Activated naive CD8-positive, alpha-beta T cell treated with anti-CD3 and anti-CD28 coated beads, Interleukin-2, amount 10 ng/mL, durations not matched to agents 7 days and 5 days (primary cell): Measurements from ENCODE around the gene SH3GL2. TPM values are rescaled to one million over a fixed set of nuclear protein-coding genes. Genes with fewer than 3 reads are reported as not detected.

Experiments used
- ATAC-seq: fragments of 150-1000 bp; cut with Tn5 transposase; one replicate; pipeline ENCODE4 v1.10.0; 2021; ENCODE audit warnings: low read depth, moderate library complexity
- POLR2A ChIA-PET: fragments of 350-600 bp; sonication (Branson Sonifier 250); formaldehyde crosslinking; loops from one replicate; lab custom pipeline; 2021; ENCODE audit warnings: antibody characterized with exemption; lab: Charles Lee
- DNase-seq: peaks from one replicate; pipeline ENCODE4 v3.0.0; 2021
- H3K27ac Mint-ChIP-seq: one replicate; pipeline ENCODE4 v1.8.0; 2022; ENCODE audit warnings: mild to moderate bottlenecking, mixed read lengths
- H3K27me3 Mint-ChIP-seq: one replicate; pipeline ENCODE4 v1.8.0; 2022; ENCODE audit warnings: mild to moderate bottlenecking, moderate library complexity, mixed read lengths
- H3K36me3 Mint-ChIP-seq: one replicate; pipeline ENCODE4 v1.8.0; 2021; ENCODE audit warnings: mild to moderate bottlenecking, mixed read lengths
- H3K4me1 Mint-ChIP-seq: one replicate; pipeline ENCODE4 v1.8.0; 2021; ENCODE audit warnings: mixed read lengths
- H3K4me3 Mint-ChIP-seq: one replicate; pipeline ENCODE4 v1.8.0; 2022; ENCODE audit warnings: mild to moderate bottlenecking, moderate library complexity, mixed read lengths
- H3K9me3 Mint-ChIP-seq: one replicate; pipeline ENCODE4 v1.8.0; 2021; ENCODE audit warnings: mixed read lengths
- total RNA-seq, 2 experiments: library from RNA; stranded (reverse); gene quantifications; one replicate each; pipeline ENCODE4 v1.2.3, GENCODE V29; 2021

The SH3GL2 gene
- total RNA-seq, 2 experiments from 2014 or later, result not detected

DNA sequence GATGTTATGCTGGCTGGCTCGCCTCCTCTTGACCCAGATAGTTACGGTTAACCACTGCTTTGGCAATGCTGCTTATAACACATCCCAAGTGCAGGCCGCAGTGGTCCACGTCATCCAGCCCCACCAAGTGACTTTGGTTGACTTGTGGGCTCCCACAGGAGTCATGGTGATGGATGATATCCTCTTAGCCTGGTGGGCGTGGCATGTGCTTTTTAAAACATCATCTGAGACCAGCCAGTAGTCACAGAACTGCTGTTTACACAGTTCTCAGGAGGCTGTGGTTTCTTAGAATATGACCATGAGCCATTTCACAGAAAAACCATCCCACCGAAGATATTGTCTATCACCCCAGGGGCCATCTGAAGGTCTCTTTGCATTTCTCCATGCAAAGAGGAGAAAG lies 216.9 kb downstream of the SH3GL2 start:
- DNase-seq, result no peak
- H3K9me3 Mint-ChIP-seq, result no peaks in the 10 kb centered on the region
- ATAC-seq, result no peak
- H3K27ac Mint-ChIP-seq, result no peak overlapping the region
- H3K4me1 Mint-ChIP-seq, result no peaks in the 10 kb centered on the region
- no peaks in the 10 kb centered on the region for H3K36me3 Mint-ChIP-seq
- H3K27me3 Mint-ChIP-seq, result no peaks in the 10 kb centered on the region
- no peak overlapping the region for H3K4me3 Mint-ChIP-seq
- POLR2A ChIA-PET, result no interaction called here

DNA sequence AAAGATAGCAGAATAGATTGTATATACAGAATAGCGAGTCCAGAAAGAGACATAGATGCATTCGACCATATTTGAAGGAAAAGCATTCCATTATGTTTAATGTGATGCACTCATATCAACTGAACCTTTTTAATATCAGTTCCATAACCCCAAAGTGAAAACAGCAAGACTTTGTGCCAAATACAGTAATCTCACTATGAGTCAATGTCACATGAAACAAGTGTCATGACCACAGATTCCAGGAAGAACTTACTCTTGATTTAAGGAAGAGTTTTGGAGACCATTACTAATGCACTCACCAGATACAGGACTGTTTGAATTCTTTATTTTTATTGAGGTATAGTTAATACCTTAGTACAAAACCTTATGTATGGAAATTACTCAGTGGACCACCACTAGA lies 220.5 kb downstream of the SH3GL2 start:
- Mint-ChIP-seq H3K36me3 (no peaks in the 10 kb centered on the region), H3K27me3 (no peaks in the 10 kb centered on the region), H3K4me3 (no peak overlapping the region), H3K4me1 (no peaks in the 10 kb centered on the region), H3K9me3 (no peaks in the 10 kb centered on the region), H3K27ac (no peak overlapping the region)
- POLR2A ChIA-PET, result no interaction called here
- ATAC-seq (no peak), DNase-seq (no peak)

DNA sequence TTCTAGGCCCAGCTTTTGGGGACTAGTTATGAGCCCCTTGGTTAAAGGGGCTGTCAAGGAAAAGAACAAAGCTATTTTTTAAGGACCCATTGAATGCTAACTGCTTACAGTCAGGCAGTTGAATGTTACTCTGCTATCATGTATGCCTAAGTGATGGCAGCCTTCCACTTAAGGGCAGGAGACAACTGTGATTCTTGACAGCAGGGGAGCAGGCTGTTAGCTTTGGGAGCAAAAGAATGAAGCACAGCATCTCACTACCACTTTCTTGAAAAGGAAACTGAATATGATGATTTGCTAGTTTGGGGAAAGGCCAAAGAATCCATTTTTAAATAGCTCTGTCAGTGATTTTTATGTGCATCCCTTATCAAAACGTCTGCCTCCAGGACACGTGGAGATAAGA lies 221.6 kb downstream of the SH3GL2 start:
- H3K27me3 Mint-ChIP-seq, result no peaks in the 10 kb centered on the region

DNA sequence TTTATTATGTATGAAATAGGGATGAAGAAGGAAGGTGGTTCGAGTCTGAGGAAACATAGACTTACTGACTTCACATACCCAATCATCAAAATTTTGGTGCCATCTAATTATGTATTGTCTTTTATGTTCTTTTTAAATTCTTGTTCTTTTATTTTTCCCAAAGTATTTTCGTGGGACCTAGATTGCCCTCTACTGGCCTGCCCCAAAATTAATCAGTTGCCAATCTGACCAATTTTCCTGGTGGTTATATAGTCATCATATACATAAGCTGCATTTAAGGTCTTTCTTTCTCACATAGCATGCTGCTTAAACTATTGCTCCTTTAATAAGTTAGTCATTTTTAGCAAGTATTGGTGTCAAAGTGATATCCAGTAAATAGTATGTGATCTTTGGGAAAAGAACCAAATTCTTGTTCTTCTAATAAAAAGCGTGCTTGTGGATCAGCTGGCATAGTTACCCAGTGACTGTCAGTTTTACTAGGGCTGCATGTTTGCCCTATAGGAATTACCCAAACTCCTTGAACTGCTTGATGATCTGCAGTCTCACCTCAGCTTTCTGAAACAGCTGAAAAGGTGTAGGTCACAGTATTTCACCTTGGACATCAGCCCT lies 223.5 kb downstream of the SH3GL2 start:
- POLR2A ChIA-PET, result no interaction called here
- H3K9me3 Mint-ChIP-seq, result no peaks in the 10 kb centered on the region
- H3K4me1 Mint-ChIP-seq, result no peaks in the 10 kb centered on the region
- H3K4me3 Mint-ChIP-seq, result no peak overlapping the region
- no peaks in the 10 kb centered on the region for H3K36me3 Mint-ChIP-seq
- H3K27me3 Mint-ChIP-seq, result no peaks in the 10 kb centered on the region
- no peak overlapping the region for H3K27ac Mint-ChIP-seq
- DNase-seq (no peak), ATAC-seq (no peak)

More for the DNA sequence above, 221.6 kb downstream of the SH3GL2 start:
- POLR2A ChIA-PET, result no interaction called here
- ATAC-seq (no peak), DNase-seq (no peak)
- no peak overlapping the region for H3K27ac Mint-ChIP-seq
- no peaks in the 10 kb centered on the region for H3K36me3 Mint-ChIP-seq
- H3K4me3 Mint-ChIP-seq, result no peak overlapping the region
- no peaks in the 10 kb centered on the region for H3K4me1 Mint-ChIP-seq
- no peaks in the 10 kb centered on the region for H3K9me3 Mint-ChIP-seq

DNA sequence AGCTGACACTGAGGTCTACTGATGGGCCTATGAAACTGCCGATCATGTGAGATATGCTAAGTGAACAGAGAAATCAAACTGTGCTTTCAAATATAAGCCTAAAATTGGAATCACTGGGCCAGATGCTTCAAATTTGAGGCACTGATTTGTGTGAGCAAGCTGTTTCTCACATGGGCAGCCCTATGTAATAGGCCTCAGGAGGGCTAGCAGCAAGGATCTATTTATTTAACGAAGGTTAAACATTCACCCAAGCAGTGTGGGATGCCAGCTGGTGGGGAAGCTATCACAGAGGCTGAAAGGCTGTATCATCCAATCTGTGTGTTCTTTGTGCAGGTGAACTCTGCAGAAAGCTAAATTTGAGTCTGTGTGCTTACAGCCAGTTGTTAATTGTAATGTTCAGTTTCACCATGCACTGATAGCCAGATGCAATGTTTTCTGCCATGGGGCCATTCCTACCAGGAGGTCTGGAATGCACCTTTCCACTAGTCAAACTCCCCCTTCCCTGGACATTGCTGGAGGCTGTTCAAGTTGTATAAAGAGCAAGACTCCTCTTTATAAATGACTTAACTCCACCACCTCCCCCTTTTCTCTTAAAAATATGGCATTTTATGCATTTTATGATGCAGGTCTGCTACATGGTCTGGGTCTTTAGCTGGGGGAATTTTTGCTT lies 228.9 kb downstream of the SH3GL2 start:
- Mint-ChIP-seq H3K4me1 (no peaks in the 10 kb centered on the region), H3K27ac (no peak overlapping the region), H3K27me3 (no peaks in the 10 kb centered on the region), H3K4me3 (no peak overlapping the region), H3K9me3 (no peaks in the 10 kb centered on the region), H3K36me3 (no peaks in the 10 kb centered on the region)
- POLR2A ChIA-PET, result no interaction called here
- ATAC-seq, result no peak
- DNase-seq, result no peak

DNA sequence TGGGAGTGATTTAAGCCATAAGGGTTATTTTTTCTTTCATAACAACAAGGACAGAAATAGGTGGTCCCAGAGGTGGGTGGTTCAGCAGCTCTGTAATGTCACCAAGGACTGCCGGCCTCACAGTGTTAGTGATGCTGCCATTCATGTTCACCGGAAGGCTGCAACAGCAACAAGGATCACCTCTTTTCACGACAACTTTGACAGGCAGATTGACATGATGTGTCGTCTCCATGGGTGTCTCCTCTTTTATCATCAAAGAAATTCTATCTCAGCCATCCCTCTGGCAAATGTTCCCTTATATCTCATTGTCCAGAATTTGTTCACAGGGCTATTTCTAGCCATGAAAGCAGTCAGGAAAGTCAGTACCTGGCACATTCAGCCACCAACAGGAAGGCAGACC lies 231.5 kb downstream of the SH3GL2 start:
- H3K9me3 Mint-ChIP-seq, result no peaks in the 10 kb centered on the region
- no peak overlapping the region for H3K27ac Mint-ChIP-seq
- no peaks in the 10 kb centered on the region for H3K36me3 Mint-ChIP-seq
- peaks cover 2% of the 10 kb centered on the region for H3K4me1 Mint-ChIP-seq
- POLR2A ChIA-PET, result no interaction called here
- no peak overlapping the region for H3K4me3 Mint-ChIP-seq
- DNase-seq (no peak), ATAC-seq (no peak)
- H3K27me3 Mint-ChIP-seq, result no peaks in the 10 kb centered on the region

DNA sequence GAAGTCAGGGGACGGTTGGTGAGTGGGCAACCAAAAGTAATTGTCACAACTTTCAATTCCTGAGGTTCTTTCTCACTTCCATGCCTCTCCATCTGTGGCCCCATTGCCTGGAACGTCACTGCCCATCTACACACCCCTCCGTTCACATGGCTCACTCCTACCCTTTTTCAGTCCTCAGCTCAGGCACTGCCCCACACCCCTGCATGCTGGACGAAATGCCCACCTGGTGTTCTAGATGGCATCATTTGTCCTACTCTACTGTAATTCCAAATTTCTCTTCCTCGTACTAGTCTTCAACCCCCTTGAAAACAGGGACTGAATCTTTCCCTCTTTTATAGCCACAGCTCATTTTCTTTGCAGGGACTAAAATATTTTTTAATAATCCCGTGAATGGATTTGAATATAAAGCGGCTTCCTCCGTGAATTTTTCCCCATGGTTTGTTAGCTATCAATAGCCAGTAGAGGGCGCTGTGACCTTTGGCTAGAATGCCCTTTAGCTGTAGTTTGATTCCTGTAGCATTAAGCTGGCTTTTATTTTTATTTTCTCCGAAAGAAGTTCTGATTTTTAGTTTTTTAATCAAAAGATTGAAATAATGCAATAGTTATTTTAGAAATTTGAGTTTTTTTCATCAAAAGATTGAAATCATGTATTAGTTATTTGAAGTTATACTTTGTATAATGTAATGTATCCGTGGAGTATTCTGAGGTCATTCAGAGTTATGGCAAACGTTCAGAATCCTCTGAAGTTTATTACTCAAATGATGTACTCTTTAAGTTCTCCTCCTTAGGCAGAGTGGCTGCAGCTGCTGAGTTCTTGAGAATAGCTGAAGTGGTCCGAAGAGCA lies 232.1 kb downstream of the SH3GL2 start:
- Mint-ChIP-seq H3K4me1 (peaks cover 2% of the 10 kb centered on the region), H3K4me3 (no peak overlapping the region), H3K27ac (no peak overlapping the region), H3K9me3 (no peaks in the 10 kb centered on the region), H3K36me3 (no peaks in the 10 kb centered on the region), H3K27me3 (no peaks in the 10 kb centered on the region)
- ATAC-seq (no peak), DNase-seq (no peak)
- POLR2A ChIA-PET, result no interaction called here

DNA sequence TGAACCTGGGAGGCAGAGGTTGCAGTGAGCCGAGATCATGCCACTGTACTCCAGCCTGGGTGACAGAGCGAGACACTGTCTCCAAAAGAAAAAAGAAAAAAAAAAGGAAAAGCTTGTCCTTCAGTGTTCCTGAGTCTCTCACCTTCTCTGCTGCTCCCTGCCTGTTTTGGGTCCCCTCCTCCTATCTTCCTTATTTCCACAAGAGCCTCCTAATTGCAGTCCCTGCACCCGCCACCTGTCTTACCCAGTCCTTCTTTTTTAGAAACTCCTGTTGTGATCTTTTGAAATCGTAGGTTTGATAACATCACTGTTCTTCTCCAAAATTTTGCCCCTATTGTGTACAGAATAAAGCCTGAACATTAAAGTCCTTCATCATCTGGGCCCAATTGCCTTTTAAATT lies 234.9 kb downstream of the SH3GL2 start:
- peaks cover 2% of the 10 kb centered on the region for H3K4me1 Mint-ChIP-seq
- H3K27me3 Mint-ChIP-seq, result no peaks in the 10 kb centered on the region
- no peak for ATAC-seq
- POLR2A ChIA-PET, result no interaction called here
- DNase-seq, result no peak
- no peak overlapping the region for H3K4me3 Mint-ChIP-seq
- no peaks in the 10 kb centered on the region for H3K9me3 Mint-ChIP-seq
- H3K36me3 Mint-ChIP-seq, result no peaks in the 10 kb centered on the region
- no peak overlapping the region for H3K27ac Mint-ChIP-seq

DNA sequence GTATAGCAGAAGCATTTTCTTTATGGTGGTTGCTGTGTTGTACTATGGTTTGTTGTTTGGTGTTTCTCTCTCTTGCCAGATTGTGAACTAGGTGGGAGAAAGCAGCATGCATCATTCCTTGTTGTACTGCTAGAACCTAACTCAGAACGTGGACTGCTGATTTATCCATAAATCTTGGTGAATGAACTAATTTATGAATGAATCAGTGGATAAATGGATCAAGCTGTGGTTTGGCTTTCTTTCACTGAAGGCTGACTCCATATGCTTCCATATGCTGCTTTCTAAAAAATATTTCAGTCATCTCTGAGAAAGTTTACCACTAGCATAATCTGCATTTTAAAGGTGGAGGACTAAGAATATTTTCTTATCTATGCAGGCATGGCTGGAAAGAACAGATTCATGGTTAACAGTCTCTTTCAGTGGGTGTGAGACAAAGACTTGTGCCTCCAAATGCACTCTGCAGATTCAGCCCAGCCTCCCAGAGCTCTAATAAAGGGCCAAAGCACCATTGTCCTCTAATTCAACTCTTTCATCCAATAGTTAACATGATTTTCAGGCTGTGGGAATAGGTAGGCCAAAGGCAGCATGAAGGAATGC lies 237.7 kb downstream of the SH3GL2 start:
- DNase-seq (no peak), ATAC-seq (no peak)
- no peaks in the 10 kb centered on the region for H3K36me3 Mint-ChIP-seq
- no peak overlapping the region for H3K27ac Mint-ChIP-seq
- POLR2A ChIA-PET, result no interaction called here
- no peak overlapping the region for H3K4me3 Mint-ChIP-seq
- H3K27me3 Mint-ChIP-seq, result no peaks in the 10 kb centered on the region
- peaks cover 7% of the 10 kb centered on the region for H3K4me1 Mint-ChIP-seq
- no peaks in the 10 kb centered on the region for H3K9me3 Mint-ChIP-seq

DNA sequence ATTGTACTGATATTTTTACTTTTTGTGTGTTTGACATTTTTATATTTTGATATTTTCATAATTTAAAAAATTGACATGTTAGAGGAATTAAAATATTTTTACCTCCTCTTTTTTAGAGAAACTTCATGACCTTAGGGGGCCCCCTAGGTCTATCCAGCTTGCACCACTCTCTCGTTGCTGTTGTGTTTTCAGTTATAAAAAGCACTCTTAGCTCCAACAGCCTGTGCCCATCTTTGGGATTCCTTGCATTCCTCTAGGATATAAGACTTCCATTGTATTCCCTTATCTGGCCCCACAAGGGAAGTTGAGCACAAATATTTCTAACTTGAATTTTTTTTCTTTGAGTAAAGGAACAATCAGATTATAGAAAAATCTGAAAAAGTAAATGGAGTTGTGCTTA lies 245.3 kb downstream of the SH3GL2 start:
- Mint-ChIP-seq H3K4me3 (no peak overlapping the region), H3K4me1 (peaks cover 5% of the 10 kb centered on the region), H3K27me3 (no peaks in the 10 kb centered on the region), H3K36me3 (no peaks in the 10 kb centered on the region), H3K27ac (no peak overlapping the region), H3K9me3 (no peaks in the 10 kb centered on the region)
- DNase-seq (no peak), ATAC-seq (no peak)
- POLR2A ChIA-PET, result no interaction called here

DNA sequence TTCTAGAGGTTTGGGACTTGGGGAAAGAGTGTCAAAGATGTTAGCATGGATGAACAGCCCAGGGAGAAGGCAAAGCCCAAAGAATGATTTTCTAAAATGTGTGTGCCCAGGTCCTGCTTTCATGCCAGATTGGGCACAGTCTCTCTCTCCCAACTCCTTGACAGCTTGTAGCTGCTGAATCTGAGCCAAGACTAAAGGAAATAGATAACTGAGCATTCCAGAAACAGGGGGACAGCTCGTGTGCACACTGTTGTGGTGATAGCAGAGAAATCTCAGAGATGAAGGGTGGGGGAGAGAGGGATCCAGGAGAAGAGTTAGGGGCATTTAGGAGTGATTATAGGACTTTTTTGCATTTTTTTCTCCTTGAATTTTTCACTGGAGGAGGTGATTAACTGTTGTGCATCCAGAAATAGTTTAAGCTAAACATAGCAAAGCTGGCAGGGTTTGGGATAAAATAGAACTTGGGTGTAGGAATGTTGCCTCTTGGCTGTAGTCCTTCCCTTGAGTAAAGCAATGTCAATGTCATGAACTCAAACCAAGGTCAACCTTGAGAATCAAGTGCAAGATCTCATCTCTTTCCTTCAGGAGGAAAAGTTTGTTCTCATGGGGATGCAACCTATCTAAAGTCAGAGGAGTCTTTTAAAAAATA lies 245.9 kb downstream of the SH3GL2 start:
- no peak for ATAC-seq
- Mint-ChIP-seq H3K4me1 (peaks cover 5% of the 10 kb centered on the region), H3K27me3 (no peaks in the 10 kb centered on the region), H3K27ac (no peak overlapping the region), H3K4me3 (no peak overlapping the region), H3K36me3 (no peaks in the 10 kb centered on the region), H3K9me3 (no peaks in the 10 kb centered on the region)
- no peak for DNase-seq
- POLR2A ChIA-PET, result no interaction called here

DNA sequence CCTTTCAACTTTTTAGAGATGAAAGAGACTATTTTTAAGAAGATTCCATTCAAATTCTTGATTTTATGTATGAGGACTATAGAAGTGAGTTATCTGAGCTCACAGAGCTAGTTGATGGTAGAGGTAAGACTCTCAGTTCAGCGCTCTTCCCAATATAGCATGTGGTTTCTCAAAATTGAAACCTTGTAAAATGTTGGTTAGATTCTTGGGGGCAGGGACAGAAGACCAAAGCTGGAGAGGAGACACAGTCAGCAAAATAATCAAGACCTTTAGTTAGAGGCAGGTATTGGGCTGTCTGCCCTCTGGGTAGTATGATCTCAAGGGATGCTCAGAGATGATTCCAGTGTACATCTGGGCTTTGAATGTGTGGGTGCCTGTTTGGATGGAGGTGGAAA lies 246.4 kb downstream of the SH3GL2 start:
- ATAC-seq (no peak), DNase-seq (no peak)
- peaks cover 3% of the 10 kb centered on the region for H3K4me1 Mint-ChIP-seq
- H3K9me3 Mint-ChIP-seq, result no peaks in the 10 kb centered on the region
- H3K27me3 Mint-ChIP-seq, result no peaks in the 10 kb centered on the region
- POLR2A ChIA-PET, result no interaction called here
- no peak overlapping the region for H3K4me3 Mint-ChIP-seq
- H3K36me3 Mint-ChIP-seq, result no peaks in the 10 kb centered on the region
- no peak overlapping the region for H3K27ac Mint-ChIP-seq

DNA sequence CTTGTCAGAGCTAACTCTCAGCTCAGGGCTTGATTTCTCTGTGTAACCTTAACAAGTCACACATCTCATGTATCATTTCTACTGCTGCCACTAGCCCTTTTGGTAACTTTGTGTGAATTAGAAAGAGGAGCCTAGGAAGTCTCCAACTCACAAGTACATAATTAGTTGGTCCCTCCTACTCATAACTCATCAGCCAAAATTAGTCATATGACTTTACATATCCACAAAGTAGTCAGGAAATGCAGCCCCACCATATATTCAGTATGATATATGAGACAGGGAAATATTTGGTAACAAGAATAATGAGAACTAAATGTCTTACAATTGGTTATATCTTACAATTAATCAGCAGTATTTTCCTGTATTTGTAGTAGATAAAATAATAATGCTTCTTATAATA lies 250.2 kb downstream of the SH3GL2 start:
- POLR2A ChIA-PET, result no interaction called here
- H3K27me3 Mint-ChIP-seq, result no peaks in the 10 kb centered on the region
- no peak for DNase-seq
- H3K4me1 Mint-ChIP-seq, result no peaks in the 10 kb centered on the region
- no peaks in the 10 kb centered on the region for H3K9me3 Mint-ChIP-seq
- no peak overlapping the region for H3K27ac Mint-ChIP-seq
- H3K4me3 Mint-ChIP-seq, result no peak overlapping the region
- no peaks in the 10 kb centered on the region for H3K36me3 Mint-ChIP-seq
- no peak for ATAC-seq
